Loucy (cell line): ENCODE data around the gene TP53I13.

Source experiments
- EZH2phosphoT487 ChIP-seq: fragments of 200-600 bp; IDR thresholded peaks from 2 replicates; pipeline ENCODE4 v1.6.1; 2018; ENCODE audit warnings: antibody characterized with exemption, mild to moderate bottlenecking, moderate library complexity, borderline replicate concordance
- TF ChIP-seq, protein P1 (sequence below): fragments of 200-600 bp; sonication (generic); conservative IDR thresholded peaks from 2 replicates; pipeline ENCODE4 v1.5.1; 2014; ENCODE audit warnings: mild to moderate bottlenecking, antibody characterized with exemption, low read length

DNA sequence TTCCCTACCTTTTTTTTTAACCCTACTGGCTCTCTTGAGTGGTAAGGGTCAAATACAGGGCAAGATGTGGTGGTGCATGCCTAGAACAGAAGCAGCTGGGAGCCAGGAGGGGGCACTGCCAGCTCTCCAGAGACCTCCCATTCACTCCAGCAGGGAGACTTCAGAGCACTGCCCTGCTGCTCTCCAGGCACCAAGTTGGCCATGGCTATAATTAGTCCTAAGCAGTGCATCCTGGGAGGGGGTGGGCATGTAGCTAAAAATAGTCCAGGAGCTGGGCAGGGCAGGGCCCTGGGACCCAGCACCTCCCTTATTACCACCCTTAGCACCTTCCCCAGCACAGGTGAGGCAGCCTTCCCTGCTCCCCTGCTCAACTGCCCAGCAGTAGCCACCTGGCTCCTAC, 50.8 kb downstream of the TP53I13 start:
- TF ChIP-seq, protein P1, sequence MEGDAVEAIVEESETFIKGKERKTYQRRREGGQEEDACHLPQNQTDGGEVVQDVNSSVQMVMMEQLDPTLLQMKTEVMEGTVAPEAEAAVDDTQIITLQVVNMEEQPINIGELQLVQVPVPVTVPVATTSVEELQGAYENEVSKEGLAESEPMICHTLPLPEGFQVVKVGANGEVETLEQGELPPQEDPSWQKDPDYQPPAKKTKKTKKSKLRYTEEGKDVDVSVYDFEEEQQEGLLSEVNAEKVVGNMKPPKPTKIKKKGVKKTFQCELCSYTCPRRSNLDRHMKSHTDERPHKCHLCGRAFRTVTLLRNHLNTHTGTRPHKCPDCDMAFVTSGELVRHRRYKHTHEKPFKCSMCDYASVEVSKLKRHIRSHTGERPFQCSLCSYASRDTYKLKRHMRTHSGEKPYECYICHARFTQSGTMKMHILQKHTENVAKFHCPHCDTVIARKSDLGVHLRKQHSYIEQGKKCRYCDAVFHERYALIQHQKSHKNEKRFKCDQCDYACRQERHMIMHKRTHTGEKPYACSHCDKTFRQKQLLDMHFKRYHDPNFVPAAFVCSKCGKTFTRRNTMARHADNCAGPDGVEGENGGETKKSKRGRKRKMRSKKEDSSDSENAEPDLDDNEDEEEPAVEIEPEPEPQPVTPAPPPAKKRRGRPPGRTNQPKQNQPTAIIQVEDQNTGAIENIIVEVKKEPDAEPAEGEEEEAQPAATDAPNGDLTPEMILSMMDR, result peak; percentile 77
- no peak for TF ChIP-seq EZH2phosphoT487
